ENCODE measurements around the gene ARNT2. TPM values are rescaled to one million over a fixed set of nuclear protein-coding genes. Genes with fewer than 3 reads are reported as not detected.
A peak's percentile ranks its signal among the peaks of the same experiment; 100 is the strongest.

Gene ARNT2
- total RNA-seq, 1 donor from 2014 or later = 3.6 TPM

DNA sequence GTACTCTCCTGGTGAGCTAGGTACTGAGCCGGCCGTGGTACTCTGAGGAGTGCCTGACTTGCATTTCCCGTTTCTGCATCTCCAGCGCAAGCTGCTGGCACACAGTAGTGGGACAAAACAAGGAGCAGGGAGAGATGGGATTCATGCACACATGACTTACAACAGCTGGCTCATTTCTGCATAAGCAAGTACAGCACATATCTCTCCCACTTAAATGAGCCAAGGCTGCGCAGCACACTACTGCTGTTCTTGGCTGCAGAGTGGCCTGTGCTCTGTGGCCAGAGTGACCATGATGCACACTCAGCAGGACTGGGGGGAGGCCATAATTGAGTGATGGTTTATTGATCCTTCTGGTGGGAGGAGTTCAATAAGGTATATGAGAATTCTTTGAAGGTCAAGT lies 231.8 kb downstream of the ARNT2 start:
- intact Hi-C loops (cut with micrococcal nuclease) = no loop called here
- peaks cover 9% of the 10 kb centered on the region for H3K9me3 ChIP-seq (replicated peaks)
- H3K27me3 ChIP-seq (ENCODE audit: low read depth) = no peaks in the 10 kb centered on the region
- peak; percentile 30 for DNase-seq
- H3K27ac ChIP-seq (replicated peaks) = no peak overlapping the region
- TF ChIP-seq, protein P1, sequence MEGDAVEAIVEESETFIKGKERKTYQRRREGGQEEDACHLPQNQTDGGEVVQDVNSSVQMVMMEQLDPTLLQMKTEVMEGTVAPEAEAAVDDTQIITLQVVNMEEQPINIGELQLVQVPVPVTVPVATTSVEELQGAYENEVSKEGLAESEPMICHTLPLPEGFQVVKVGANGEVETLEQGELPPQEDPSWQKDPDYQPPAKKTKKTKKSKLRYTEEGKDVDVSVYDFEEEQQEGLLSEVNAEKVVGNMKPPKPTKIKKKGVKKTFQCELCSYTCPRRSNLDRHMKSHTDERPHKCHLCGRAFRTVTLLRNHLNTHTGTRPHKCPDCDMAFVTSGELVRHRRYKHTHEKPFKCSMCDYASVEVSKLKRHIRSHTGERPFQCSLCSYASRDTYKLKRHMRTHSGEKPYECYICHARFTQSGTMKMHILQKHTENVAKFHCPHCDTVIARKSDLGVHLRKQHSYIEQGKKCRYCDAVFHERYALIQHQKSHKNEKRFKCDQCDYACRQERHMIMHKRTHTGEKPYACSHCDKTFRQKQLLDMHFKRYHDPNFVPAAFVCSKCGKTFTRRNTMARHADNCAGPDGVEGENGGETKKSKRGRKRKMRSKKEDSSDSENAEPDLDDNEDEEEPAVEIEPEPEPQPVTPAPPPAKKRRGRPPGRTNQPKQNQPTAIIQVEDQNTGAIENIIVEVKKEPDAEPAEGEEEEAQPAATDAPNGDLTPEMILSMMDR (IDR thresholded peaks at IDR 0.05; ENCODE audit: borderline replicate concordance) = no peak
- peaks cover 17% of the 10 kb centered on the region for H3K4me1 ChIP-seq
- H3K36me3 ChIP-seq = no peaks in the 10 kb centered on the region
- no peak overlapping the region for H3K4me3 ChIP-seq

DNA sequence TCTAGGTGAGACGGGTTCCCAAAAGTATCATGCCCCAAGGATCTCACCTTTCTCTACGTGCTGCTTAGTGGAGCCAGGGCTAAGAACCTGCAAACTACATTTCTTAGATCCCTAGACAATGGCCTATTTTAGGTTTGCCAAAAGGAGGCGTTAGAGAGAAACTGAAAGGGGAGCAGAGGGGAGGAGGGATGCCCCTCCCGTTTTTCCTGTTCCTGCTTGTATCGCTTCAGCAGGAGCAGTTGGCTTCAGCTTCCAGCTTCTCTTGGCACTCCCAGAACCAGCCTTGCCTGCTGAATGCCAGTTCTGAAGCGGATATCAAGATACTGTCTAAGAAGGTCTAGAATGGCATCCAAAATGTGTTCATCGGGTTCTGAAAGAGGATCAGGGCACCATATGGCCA lies 232.5 kb downstream of the ARNT2 start:
- peaks cover 11% of the 10 kb centered on the region for H3K9me3 ChIP-seq (replicated peaks)
- DNase-seq = no peak
- no peak overlapping the region for H3K27ac ChIP-seq (replicated peaks)
- H3K4me1 ChIP-seq = peaks cover 17% of the 10 kb centered on the region
- no peaks in the 10 kb centered on the region for H3K36me3 ChIP-seq
- H3K27me3 ChIP-seq (ENCODE audit: low read depth) = no peaks in the 10 kb centered on the region
- TF ChIP-seq, protein P1 (IDR thresholded peaks at IDR 0.05; ENCODE audit: borderline replicate concordance) = no peak
- intact Hi-C loops (cut with micrococcal nuclease) = no loop called here
- no peak overlapping the region for H3K4me3 ChIP-seq

DNA sequence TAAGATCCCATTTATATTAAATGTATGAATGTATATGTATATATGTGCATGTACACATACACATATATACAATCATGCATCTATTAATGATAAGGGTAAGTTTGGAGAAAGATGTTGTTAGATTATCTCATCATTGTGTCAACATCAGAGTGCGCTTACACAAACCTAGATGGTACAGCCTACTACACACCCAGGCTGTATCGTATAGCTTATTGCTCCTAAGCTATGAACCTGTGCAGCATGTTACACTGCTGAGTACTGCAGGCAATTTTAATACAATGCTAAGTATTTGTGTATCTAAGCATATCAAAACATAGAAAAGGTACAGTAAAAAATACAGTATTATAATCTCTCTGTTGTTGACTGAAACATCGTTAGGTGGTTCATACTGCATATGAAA lies 233.6 kb downstream of the ARNT2 start:
- no peak overlapping the region for H3K27ac ChIP-seq (replicated peaks)
- H3K9me3 ChIP-seq (replicated peaks) = peaks cover 11% of the 10 kb centered on the region
- DNase-seq = no peak
- no peaks in the 10 kb centered on the region for H3K36me3 ChIP-seq
- TF ChIP-seq, protein P1 (IDR thresholded peaks at IDR 0.05; ENCODE audit: borderline replicate concordance) = no peak
- H3K4me1 ChIP-seq = peaks cover 17% of the 10 kb centered on the region
- H3K4me3 ChIP-seq = no peak overlapping the region
- no peaks in the 10 kb centered on the region for H3K27me3 ChIP-seq (ENCODE audit: low read depth)
- intact Hi-C loops (cut with micrococcal nuclease) = no loop called here

DNA sequence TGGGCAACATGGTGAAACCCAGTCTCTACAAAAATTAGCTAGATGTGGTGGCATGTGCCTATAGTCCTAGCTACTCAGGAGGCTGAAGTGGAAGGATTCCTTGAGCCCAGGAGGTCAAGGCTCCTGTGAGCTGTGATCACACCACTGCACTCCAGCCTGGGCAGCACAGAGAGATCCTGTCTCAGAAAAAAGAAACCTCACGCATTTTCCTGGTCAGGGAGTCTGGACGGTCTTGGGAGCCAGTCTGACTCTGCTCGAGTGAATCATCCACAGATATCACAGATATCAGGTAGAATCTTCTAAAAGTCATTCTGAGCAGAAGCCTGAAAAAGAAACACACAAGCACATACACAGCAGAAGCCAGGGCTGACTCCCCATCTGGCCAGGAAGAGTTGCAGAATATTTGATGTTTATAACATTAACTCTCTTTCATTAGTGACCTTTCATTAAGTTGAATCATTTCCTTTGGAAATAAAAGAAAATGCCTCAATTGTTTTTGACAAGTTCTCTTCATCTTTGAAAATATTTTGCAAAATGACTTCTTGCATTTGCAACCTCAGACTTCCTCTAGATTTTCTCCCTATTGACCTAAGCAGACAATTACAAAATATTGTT lies 234.5 kb downstream of the ARNT2 start:
- H3K4me1 ChIP-seq = peaks cover 17% of the 10 kb centered on the region

DNA sequence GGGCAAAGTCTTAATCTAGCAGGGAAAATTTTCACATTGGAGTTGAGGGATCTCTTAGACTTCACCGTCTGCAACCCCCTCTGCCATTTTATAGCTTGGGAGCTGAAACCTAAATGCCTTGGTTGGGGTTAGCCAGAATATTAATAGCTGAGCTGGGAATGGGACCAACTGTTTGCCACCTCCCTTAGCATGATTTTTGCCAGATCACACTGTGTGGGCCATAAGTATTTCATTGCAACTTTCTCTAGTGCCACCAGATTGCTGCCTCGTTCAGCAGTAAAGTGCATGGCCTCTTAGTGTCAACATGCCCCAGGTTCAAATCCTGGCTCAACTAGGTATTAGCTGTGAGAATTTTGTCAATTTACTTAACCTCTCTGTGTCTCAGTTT lies 235.0 kb downstream of the ARNT2 start:
- peaks cover 11% of the 10 kb centered on the region for H3K9me3 ChIP-seq (replicated peaks)
- TF ChIP-seq, protein P1 (IDR thresholded peaks at IDR 0.05; ENCODE audit: borderline replicate concordance) = no peak
- peaks cover 17% of the 10 kb centered on the region for H3K4me1 ChIP-seq
- H3K27ac ChIP-seq (replicated peaks) = no peak overlapping the region
- no peak overlapping the region for H3K4me3 ChIP-seq
- no peak for DNase-seq
- H3K27me3 ChIP-seq (ENCODE audit: low read depth) = no peaks in the 10 kb centered on the region
- no peaks in the 10 kb centered on the region for H3K36me3 ChIP-seq
- intact Hi-C loops (cut with micrococcal nuclease) = no loop called here

More for the DNA sequence above, 234.5 kb downstream of the ARNT2 start:
- TF ChIP-seq, protein P1 (IDR thresholded peaks at IDR 0.05; ENCODE audit: borderline replicate concordance) = no peak
- H3K4me3 ChIP-seq = no peak overlapping the region
- H3K27ac ChIP-seq (replicated peaks) = no peak overlapping the region
- H3K27me3 ChIP-seq (ENCODE audit: low read depth) = no peaks in the 10 kb centered on the region
- DNase-seq = no peak
- intact Hi-C loops (cut with micrococcal nuclease) = no loop called here
- no peaks in the 10 kb centered on the region for H3K36me3 ChIP-seq
- H3K9me3 ChIP-seq (replicated peaks) = peaks cover 11% of the 10 kb centered on the region

Measured in left ventricle myocardium inferior (tissue), 1 donor.